HCT116 (cell line): ENCODE results near the gene RNF180.

Source experiments
- CTCF ChIP-seq, 3 experiments: fragments of 200-600 bp in 1 of 3; sonication (generic) in 1 of 3; IDR thresholded peaks in 2 of 3; conservative IDR thresholded peaks in 1 of 3; 2 replicates each; pipeline ENCODE4 v1.5.1; 2012 to 2017; ENCODE audit warnings: low read depth in 2 of 3, low read length in 2 of 3, antibody characterized with exemption in 1 of 3, borderline replicate concordance in 1 of 3, control low read depth in 1 of 3, mild to moderate bottlenecking in 1 of 3, mixed read lengths in 1 of 3, mixed run types in 1 of 3, moderate library complexity in 1 of 3; ENCODE audit not compliant: insufficient read depth in 1 of 3
- POLR2A ChIP-seq: IDR thresholded peaks from 2 replicates; pipeline ENCODE4 v1.7.0; 2011; ENCODE audit warnings: borderline replicate concordance; ENCODE audit not compliant: insufficient read depth, insufficient read length; ENCODE audit errors: extremely low read depth
- POLR2AphosphoS5 ChIP-seq: IDR thresholded peaks from 2 replicates; pipeline ENCODE4 v1.6.1; 2011; ENCODE audit warnings: mild to moderate bottlenecking, low read depth, low read length, moderate library complexity
- REST ChIP-seq: IDR thresholded peaks from 2 replicates; pipeline ENCODE4 v1.6.1; 2012; ENCODE audit warnings: low read depth

GRCh38 chr5:64147379-64147778, 18.3 kb upstream of the RNF180 start:
- TF ChIP-seq CTCF (IDR thresholded peaks at IDR 0.05 in 2 of 3, conservative IDR thresholded peaks at IDR 0.05 in 1 of 3; ENCODE audit: borderline replicate concordance in 1 of 3, insufficient read depth in 1 of 3, low read depth in 2 of 3, low read length in 2 of 3) (no peak), POLR2AphosphoS5 (no peak), POLR2A (no peak), REST (no peak)
